Neural cell (in vitro differentiated cells): ENCODE results near the gene PCDH9. TPM values are rescaled to one million over a fixed set of nuclear protein-coding genes. Genes with fewer than 3 reads are reported as not detected.

ENCODE experiments used
- H2AFZ ChIP-seq: fragments of 200-600, 300-800 bp; sonication (generic), shearing (Covaris generic); 2 replicates; pipeline ENCODE4 v1.6.0; 2014; ENCODE audit warnings: low read depth, mild to moderate bottlenecking, antibody characterized with exemption, low read length, moderate library complexity
- H3F3A ChIP-seq: fragments of 200-600 bp; shearing (Covaris generic); 2 replicates; pipeline ENCODE4 v1.6.1; 2016; ENCODE audit warnings: mild to moderate bottlenecking, moderate library complexity, mixed read lengths, antibody characterized with exemption, low read length; ENCODE audit not compliant: insufficient read depth, poor library complexity, severe bottlenecking
- H3K27ac ChIP-seq: fragments of 200-600, 300-800 bp; sonication (generic), shearing (Covaris generic); 2 replicates; pipeline ENCODE4 v1.5.1; 2014; ENCODE audit warnings: mild to moderate bottlenecking, low read length, moderate library complexity
- H3K27me3 ChIP-seq: fragments of 300-800, 200-600 bp; sonication (generic), shearing (Covaris generic); 2 replicates; pipeline ENCODE4 v1.6.0; 2014; ENCODE audit warnings: mild to moderate bottlenecking, low read depth, low read length, moderate library complexity; ENCODE audit not compliant: insufficient read depth
- H3K36me3 ChIP-seq: fragments of 300-800, 200-600 bp; sonication (generic), shearing (Covaris generic); 2 replicates; pipeline ENCODE4 v1.5.1; 2014; ENCODE audit warnings: mild to moderate bottlenecking, antibody characterized with exemption, low read length, moderate library complexity; ENCODE audit not compliant: insufficient read depth
- H3K4me2 ChIP-seq: fragments of 300-800, 200-600 bp; sonication (generic), shearing (Covaris generic); 2 replicates; pipeline ENCODE4 v1.6.0; 2014; ENCODE audit warnings: mild to moderate bottlenecking, low read length
- H3K4me3 ChIP-seq: fragments of 300-800, 200-600 bp; sonication (generic), shearing (Covaris generic); 2 replicates; pipeline ENCODE4 v1.5.1; 2014; ENCODE audit warnings: mild to moderate bottlenecking, low read length, moderate library complexity
- H3K79me2 ChIP-seq: fragments of 200-600 bp; shearing (Covaris generic); replicated peaks from 2 replicates; pipeline ENCODE4 v1.6.0; 2014; ENCODE audit warnings: mild to moderate bottlenecking, low read length, moderate library complexity; ENCODE audit not compliant: insufficient read depth
- H3K9ac ChIP-seq: fragments of 300-800, 200-600 bp; sonication (generic), shearing (Covaris generic); 2 replicates; pipeline ENCODE4 v1.6.1; 2016; ENCODE audit warnings: mild to moderate bottlenecking, low read length, mixed read lengths
- H3K9me2 ChIP-seq: fragments of 200-600 bp; shearing (Covaris generic); 2 replicates; pipeline ENCODE4 v1.6.1; 2016; ENCODE audit warnings: mild to moderate bottlenecking, low read length, mixed read lengths; ENCODE audit not compliant: insufficient read depth
- H3K9me3 ChIP-seq: fragments of 200-600, 300-800 bp; sonication (generic), shearing (Covaris generic); 2 replicates; pipeline ENCODE4 v1.6.1; 2016; ENCODE audit warnings: mild to moderate bottlenecking, mixed run types, low read length, moderate library complexity, mixed read lengths
- H4K20me1 ChIP-seq: fragments of 200-600 bp; shearing (Covaris generic); 2 replicates; pipeline ENCODE4 v1.6.1; 2016; ENCODE audit warnings: mild to moderate bottlenecking, mixed run types; ENCODE audit not compliant: insufficient read depth
- EP300 ChIP-seq: fragments of 450-650 bp; conservative IDR thresholded peaks from 2 replicates; pipeline ENCODE4 v1.6.1; 2014; ENCODE audit warnings: antibody characterized with exemption, mild to moderate bottlenecking, moderate library complexity; ENCODE audit not compliant: poor library complexity, severe bottlenecking
- EZH2 ChIP-seq: fragments of 200-600, 300-800 bp; shearing (Covaris generic), sonication (generic); IDR thresholded peaks from 2 replicates; pipeline ENCODE4 v1.6.1; 2014; ENCODE audit warnings: antibody characterized with exemption, low read length, borderline replicate concordance, mild to moderate bottlenecking; ENCODE audit not compliant: insufficient read depth, poor library complexity, severe bottlenecking
- MXI1 ChIP-seq: fragments of 450-650 bp; conservative IDR thresholded peaks from 2 replicates; pipeline ENCODE4 v1.6.1; 2014; ENCODE audit warnings: antibody characterized with exemption, mild to moderate bottlenecking; ENCODE audit not compliant: poor library complexity, severe bottlenecking
- POLR2AphosphoS5 ChIP-seq: IDR thresholded peaks from 2 replicates; pipeline ENCODE4 v1.6.1; 2012
- RAD21 ChIP-seq: fragments of 450-650 bp; conservative IDR thresholded peaks from 2 replicates; pipeline ENCODE4 v1.6.1; 2014; ENCODE audit warnings: antibody characterized with exemption, mild to moderate bottlenecking, moderate library complexity
- SMC3 ChIP-seq: fragments of 450-650 bp; conservative IDR thresholded peaks from 2 replicates; pipeline ENCODE4 v1.6.1; 2014; ENCODE audit warnings: antibody characterized with exemption, mild to moderate bottlenecking, moderate library complexity; ENCODE audit not compliant: poor library complexity
- TAF1 ChIP-seq: IDR thresholded peaks from 2 replicates; pipeline ENCODE4 v1.6.1; 2012; ENCODE audit warnings: low read depth
- polyA plus RNA-seq: library from polyadenylated mRNA; depleted of rRNA; stranded (reverse); fragments of >200 nt; gene quantifications from 2 replicates; pipeline ENCODE4 v1.2.3, GENCODE V29; 2014
- TF ChIP-seq, protein P1 (sequence below): IDR thresholded peaks from 2 replicates; pipeline ENCODE4 v1.6.1; 2012; ENCODE audit warnings: borderline replicate concordance
- TF ChIP-seq, protein P2 (sequence below): fragments of 450-650 bp; IDR thresholded peaks from 2 replicates; pipeline ENCODE4 v1.5.1; 2014; ENCODE audit warnings: antibody characterized with exemption, mild to moderate bottlenecking, moderate library complexity; ENCODE audit not compliant: poor library complexity, severe bottlenecking

PCDH9 gene
- polyA plus RNA-seq, 1 donor from 2014 or later, result 4.6 TPM

DNA sequence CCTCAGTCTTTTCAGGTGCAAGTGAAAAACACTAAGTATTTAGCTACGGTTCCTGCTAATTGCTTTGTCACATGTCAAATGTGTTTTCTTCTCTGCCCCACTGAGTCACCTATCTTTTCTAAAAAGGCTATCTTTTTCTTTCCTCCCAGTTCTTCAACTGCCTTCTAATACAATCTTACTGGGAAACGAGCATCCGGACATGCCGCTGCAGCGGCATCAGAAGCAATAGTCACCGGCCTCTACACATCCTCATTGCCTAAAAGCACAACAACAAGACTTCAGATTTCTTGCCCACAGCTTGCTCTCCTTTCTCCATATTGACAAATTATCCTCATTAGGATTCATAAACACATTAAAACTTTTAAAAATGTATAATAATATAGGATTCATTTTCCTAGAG is 1.2 kb downstream of the PCDH9 start:
- Histone ChIP-seq H3K36me3 (no peaks in the 10 kb centered on the region), H2AFZ (no peak overlapping the region), H3K9ac (peak overlapping the region; percentile 38), H3K27me3 (peaks cover 4% of the 10 kb centered on the region), H3K9me2 (no peaks in the 10 kb centered on the region), H3K4me3 (peak overlapping the region; percentile 81), H3K9me3 (no peaks in the 10 kb centered on the region), H3K4me2 (peak overlapping the region; percentile 68), H3F3A (no peaks in the 10 kb centered on the region), H3K27ac (no peak overlapping the region), H4K20me1 (no peaks in the 10 kb centered on the region), H3K79me2 (peaks cover 11% of the 10 kb centered on the region)
- TF ChIP-seq EP300, result no peak
- no peak for TF ChIP-seq SMC3
- no peak for TF ChIP-seq TAF1
- TF ChIP-seq, protein P1, sequence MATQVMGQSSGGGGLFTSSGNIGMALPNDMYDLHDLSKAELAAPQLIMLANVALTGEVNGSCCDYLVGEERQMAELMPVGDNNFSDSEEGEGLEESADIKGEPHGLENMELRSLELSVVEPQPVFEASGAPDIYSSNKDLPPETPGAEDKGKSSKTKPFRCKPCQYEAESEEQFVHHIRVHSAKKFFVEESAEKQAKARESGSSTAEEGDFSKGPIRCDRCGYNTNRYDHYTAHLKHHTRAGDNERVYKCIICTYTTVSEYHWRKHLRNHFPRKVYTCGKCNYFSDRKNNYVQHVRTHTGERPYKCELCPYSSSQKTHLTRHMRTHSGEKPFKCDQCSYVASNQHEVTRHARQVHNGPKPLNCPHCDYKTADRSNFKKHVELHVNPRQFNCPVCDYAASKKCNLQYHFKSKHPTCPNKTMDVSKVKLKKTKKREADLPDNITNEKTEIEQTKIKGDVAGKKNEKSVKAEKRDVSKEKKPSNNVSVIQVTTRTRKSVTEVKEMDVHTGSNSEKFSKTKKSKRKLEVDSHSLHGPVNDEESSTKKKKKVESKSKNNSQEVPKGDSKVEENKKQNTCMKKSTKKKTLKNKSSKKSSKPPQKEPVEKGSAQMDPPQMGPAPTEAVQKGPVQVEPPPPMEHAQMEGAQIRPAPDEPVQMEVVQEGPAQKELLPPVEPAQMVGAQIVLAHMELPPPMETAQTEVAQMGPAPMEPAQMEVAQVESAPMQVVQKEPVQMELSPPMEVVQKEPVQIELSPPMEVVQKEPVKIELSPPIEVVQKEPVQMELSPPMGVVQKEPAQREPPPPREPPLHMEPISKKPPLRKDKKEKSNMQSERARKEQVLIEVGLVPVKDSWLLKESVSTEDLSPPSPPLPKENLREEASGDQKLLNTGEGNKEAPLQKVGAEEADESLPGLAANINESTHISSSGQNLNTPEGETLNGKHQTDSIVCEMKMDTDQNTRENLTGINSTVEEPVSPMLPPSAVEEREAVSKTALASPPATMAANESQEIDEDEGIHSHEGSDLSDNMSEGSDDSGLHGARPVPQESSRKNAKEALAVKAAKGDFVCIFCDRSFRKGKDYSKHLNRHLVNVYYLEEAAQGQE, result no peak
- no peak for TF ChIP-seq POLR2AphosphoS5
- TF ChIP-seq, protein P2, sequence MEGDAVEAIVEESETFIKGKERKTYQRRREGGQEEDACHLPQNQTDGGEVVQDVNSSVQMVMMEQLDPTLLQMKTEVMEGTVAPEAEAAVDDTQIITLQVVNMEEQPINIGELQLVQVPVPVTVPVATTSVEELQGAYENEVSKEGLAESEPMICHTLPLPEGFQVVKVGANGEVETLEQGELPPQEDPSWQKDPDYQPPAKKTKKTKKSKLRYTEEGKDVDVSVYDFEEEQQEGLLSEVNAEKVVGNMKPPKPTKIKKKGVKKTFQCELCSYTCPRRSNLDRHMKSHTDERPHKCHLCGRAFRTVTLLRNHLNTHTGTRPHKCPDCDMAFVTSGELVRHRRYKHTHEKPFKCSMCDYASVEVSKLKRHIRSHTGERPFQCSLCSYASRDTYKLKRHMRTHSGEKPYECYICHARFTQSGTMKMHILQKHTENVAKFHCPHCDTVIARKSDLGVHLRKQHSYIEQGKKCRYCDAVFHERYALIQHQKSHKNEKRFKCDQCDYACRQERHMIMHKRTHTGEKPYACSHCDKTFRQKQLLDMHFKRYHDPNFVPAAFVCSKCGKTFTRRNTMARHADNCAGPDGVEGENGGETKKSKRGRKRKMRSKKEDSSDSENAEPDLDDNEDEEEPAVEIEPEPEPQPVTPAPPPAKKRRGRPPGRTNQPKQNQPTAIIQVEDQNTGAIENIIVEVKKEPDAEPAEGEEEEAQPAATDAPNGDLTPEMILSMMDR, result no peak
- TF ChIP-seq RAD21, result no peak
- no peak for TF ChIP-seq MXI1
- TF ChIP-seq EZH2, result no peak

DNA sequence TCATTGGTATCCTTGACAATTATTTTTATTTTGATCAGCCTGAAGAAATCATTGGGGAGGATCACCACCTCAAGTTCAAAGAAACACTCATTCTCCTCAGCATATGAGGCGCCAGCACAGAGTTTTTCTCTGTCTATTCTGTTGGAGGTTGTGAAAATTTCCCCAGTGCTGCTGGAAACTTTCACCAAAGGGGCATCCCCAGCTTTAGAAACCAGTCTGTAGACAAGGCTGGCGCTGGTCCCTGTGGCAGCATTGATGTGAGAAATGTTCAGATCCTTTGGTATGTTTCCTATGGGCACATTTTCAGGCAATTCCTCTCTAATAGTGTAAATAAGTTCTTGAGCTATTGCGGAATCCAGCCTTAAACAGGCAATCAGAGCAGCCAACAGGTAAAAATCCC is 2.1 kb downstream of the PCDH9 start:
- Histone ChIP-seq H3K9me3 (no peaks in the 10 kb centered on the region), H4K20me1 (no peaks in the 10 kb centered on the region), H3K27me3 (peaks cover 4% of the 10 kb centered on the region), H3K9ac (no peak overlapping the region), H2AFZ (no peak overlapping the region), H3K9me2 (no peaks in the 10 kb centered on the region), H3K4me2 (peak overlapping the region; percentile 68), H3K36me3 (no peaks in the 10 kb centered on the region), H3K79me2 (peaks cover 11% of the 10 kb centered on the region), H3F3A (no peaks in the 10 kb centered on the region), H3K4me3 (peak overlapping the region; percentile 81), H3K27ac (no peak overlapping the region)
- no peak for TF ChIP-seq SMC3
- TF ChIP-seq, protein P1, result no peak
- TF ChIP-seq POLR2AphosphoS5, result no peak
- TF ChIP-seq, protein P2, result no peak
- no peak for TF ChIP-seq EP300
- no peak for TF ChIP-seq RAD21
- TF ChIP-seq MXI1, result no peak
